Stimulated activated naive CD8-positive, alpha-beta T cell treated with anti-CD3 and anti-CD28 coated beads, Interleukin-15, Interleukin-2, amounts not matched to agents 100 ng/mL and 50 ng/mL, for 24 hours (primary cell): ENCODE measurements around the gene AKAP9.
"Not testable (repeated sequence)": the region's sequence is repeated elsewhere in the genome, so short reads cannot be mapped to it uniquely, and the experiment has no call there.

Experiments
- H3K27ac Mint-ChIP-seq: one replicate; pipeline ENCODE4 v1.8.0; 2021; ENCODE audit warnings: mild to moderate bottlenecking, mixed read lengths
- H3K27me3 Mint-ChIP-seq: one replicate; pipeline ENCODE4 v1.8.0; 2021; ENCODE audit warnings: mixed read lengths
- H3K36me3 Mint-ChIP-seq: one replicate; pipeline ENCODE4 v1.8.0; 2021; ENCODE audit warnings: low read depth, mixed read lengths
- H3K4me1 Mint-ChIP-seq: one replicate; pipeline ENCODE4 v1.8.0; 2021; ENCODE audit warnings: low read depth, mixed read lengths
- H3K4me3 Mint-ChIP-seq: one replicate; pipeline ENCODE4 v1.8.0; 2021; ENCODE audit warnings: mild to moderate bottlenecking, mixed read lengths
- H3K9me3 Mint-ChIP-seq: one replicate; pipeline ENCODE4 v1.8.0; 2021; ENCODE audit warnings: mixed read lengths

The AKAP9 gene

DNA sequence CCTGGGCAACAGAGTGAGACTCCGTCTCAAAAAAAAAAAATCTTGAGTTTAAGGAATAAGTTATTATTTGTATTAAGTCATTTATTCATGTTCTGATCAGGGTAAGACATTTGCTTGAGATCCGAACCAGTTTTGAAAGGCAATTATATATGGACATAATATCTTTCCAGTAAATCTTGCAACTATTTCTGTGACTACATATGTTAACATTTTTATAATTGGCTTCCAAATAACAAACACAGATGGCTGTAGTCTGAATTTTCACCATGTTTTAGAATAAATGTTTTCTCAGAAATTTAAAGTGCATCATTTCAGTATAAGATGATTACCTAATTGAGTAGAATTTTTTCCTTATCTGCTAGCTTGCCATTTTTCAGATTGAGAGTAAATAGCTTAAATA is 21.2 kb downstream of the AKAP9 start:
- Mint-ChIP-seq H3K27ac (no peak overlapping the region), H3K9me3 (peaks cover 7% of the 10 kb centered on the region), H3K4me3 (no peak overlapping the region), H3K27me3 (no peaks in the 10 kb centered on the region), H3K36me3 (peaks cover 9% of the 10 kb centered on the region), H3K4me1 (peaks cover 7% of the 10 kb centered on the region)

DNA sequence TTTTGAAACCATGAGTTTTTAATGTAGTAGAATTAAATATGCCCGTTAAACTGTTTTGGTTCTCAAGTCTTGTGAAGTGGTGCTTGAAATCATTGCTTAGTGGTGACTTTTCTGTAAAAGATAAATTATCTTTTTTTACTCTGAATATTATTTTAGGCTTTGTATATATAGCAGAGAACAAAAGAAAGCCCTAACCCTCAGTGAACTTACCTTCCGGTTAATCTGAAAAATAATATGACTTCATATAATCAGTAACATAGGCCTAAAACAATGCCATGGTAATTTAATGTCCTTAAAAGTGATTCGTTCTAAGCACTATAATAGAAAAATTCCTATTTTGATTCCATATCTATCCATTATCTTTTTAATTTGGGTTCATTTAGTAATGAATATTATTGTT is 21.8 kb downstream of the AKAP9 start:
- Mint-ChIP-seq H3K36me3 (peaks cover 9% of the 10 kb centered on the region), H3K27me3 (no peaks in the 10 kb centered on the region), H3K4me1 (peaks cover 12% of the 10 kb centered on the region), H3K9me3 (peaks cover 7% of the 10 kb centered on the region), H3K27ac (no peak overlapping the region), H3K4me3 (no peak overlapping the region)

DNA sequence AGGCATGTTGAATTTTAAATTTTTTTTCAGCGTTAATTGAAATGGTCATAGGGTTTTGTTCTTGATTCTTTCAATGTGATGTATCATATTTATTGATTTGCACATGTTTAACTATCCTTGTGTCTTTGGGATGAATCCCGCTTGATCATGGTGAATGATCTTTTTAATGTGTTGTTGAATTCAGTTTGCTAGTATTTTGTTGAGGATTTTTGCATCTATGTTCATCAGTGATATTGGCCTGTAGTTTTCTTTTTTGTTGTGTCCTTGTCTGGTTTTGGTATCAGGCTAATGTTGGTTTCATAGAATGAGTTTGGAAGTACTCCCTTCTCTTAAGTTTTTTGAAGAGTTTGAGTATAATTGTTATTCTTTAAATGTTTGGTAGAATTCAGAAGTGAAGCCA is 26.9 kb downstream of the AKAP9 start:
- not testable (repeated sequence) for H3K9me3 Mint-ChIP-seq, H3K27ac Mint-ChIP-seq, H3K36me3 Mint-ChIP-seq, H3K4me3 Mint-ChIP-seq, H3K27me3 Mint-ChIP-seq
- H3K4me1 Mint-ChIP-seq: peaks cover 40% of the 10 kb centered on the region

DNA sequence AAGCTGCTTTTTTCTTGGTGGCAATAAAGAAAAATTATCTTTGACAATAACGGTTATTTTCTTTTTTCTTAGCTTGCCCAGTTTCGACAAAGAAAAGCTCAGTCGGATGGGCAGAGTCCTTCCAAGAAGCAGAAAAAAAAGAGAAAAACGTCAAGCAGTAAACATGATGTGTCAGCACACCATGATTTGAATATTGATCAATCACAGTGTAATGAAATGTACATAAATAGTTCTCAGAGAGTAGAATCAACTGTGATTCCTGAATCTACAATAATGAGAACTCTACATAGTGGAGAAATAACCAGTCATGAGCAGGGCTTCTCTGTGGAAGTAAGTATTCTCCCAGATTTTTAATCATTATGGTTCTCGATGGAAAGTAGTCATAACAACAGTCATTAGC is 33.0 kb downstream of the AKAP9 start:
- Mint-ChIP-seq H3K27ac (no peak overlapping the region), H3K4me1 (peaks cover 16% of the 10 kb centered on the region)

DNA sequence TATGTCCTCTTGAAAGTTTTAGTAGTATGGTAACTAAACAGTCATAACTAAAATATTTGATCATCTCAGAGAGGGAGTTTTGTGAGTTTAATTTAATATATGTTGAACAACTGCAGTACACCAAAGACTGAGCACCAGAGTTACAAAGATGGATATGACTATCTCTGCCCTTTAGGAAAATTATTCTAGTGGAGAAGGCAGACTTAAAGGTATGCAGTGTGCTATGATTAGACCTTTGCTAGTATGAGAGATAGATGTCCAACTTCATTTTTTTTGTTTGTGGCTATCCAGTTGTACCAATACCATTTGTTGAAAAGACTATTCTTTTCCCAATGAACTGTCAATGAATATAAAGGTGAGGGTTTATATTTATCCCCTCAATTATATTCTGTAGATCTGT is 33.4 kb downstream of the AKAP9 start:
- no peaks in the 10 kb centered on the region for H3K27me3 Mint-ChIP-seq
- H3K9me3 Mint-ChIP-seq: no peaks in the 10 kb centered on the region
- H3K27ac Mint-ChIP-seq: no peak overlapping the region
- H3K36me3 Mint-ChIP-seq: peaks cover 13% of the 10 kb centered on the region
- H3K4me3 Mint-ChIP-seq: no peak overlapping the region
- peaks cover 15% of the 10 kb centered on the region for H3K4me1 Mint-ChIP-seq

More for the DNA sequence above, 33.0 kb downstream of the AKAP9 start:
- Mint-ChIP-seq H3K27me3 (no peaks in the 10 kb centered on the region), H3K4me3 (no peak overlapping the region), H3K36me3 (peaks cover 13% of the 10 kb centered on the region), H3K9me3 (no peaks in the 10 kb centered on the region)

DNA sequence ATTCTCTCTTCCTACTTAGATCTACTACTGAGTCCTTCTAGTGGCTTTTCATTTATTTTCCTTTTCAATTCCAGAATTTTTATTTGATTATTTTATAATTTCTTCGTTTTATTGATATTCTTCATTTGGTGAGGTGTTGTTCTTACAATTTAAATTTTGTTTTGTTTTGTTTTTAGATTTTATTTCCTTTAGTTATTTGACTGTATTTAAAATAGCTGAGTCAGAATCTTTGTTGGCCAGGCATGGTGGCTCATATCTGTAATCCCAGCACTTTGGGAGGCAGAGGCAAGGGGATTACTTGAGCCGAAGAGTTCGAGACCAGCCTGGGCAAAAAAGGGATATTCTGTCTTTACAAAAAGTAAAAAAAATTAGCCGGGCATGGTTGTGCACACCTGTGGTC is 36.1 kb downstream of the AKAP9 start:
- H3K4me1 Mint-ChIP-seq: no peaks in the 10 kb centered on the region
- no peaks in the 10 kb centered on the region for H3K9me3 Mint-ChIP-seq
- no peak overlapping the region for H3K4me3 Mint-ChIP-seq
- H3K27ac Mint-ChIP-seq: no peak overlapping the region
- H3K36me3 Mint-ChIP-seq: peaks cover 21% of the 10 kb centered on the region
- H3K27me3 Mint-ChIP-seq: no peaks in the 10 kb centered on the region

DNA sequence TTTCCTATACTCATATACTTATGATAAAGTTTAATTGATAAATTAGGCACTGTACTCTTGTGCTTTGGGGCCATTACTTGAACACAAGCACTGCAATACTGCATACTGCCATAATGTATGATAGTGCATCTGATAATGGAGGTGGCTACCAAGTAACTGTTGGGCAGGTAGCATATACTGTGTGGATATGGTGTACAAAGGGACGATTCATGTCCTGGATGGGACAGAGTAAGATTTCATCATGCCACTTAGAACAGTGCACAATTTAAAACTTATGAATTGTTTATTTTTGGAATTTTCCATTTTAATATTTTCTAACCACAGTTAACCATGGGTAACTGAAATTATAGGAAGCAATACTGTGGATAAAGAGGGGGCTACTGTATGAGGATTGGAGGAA is 38.9 kb downstream of the AKAP9 start:
- Mint-ChIP-seq H3K27ac (no peak overlapping the region), H3K4me1 (peaks cover 4% of the 10 kb centered on the region), H3K27me3 (no peaks in the 10 kb centered on the region), H3K36me3 (peaks cover 31% of the 10 kb centered on the region), H3K9me3 (no peaks in the 10 kb centered on the region), H3K4me3 (no peak overlapping the region)

DNA sequence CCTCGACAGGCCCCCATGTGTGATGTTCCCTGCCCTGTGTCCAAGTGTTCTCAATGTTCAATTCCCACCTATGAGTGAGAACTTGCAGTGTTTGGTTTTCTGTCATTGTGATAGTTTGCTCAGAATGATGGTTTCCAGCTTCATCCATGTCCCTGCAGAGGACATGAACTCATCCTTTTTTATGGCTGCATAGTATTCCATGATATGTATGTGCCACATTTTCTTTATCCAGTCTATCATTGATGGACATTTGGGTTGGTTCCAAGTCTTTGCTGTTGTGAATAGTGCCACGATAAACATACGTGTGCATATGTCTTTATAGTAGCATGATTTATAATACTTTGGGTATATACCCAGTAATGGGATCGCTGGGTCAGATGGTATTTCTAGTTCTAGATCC is 41.7 kb downstream of the AKAP9 start:
- peaks cover 36% of the 10 kb centered on the region for H3K36me3 Mint-ChIP-seq
- H3K4me1 Mint-ChIP-seq, H3K4me3 Mint-ChIP-seq, H3K27me3 Mint-ChIP-seq, H3K27ac Mint-ChIP-seq, H3K9me3 Mint-ChIP-seq: not testable (repeated sequence)

DNA sequence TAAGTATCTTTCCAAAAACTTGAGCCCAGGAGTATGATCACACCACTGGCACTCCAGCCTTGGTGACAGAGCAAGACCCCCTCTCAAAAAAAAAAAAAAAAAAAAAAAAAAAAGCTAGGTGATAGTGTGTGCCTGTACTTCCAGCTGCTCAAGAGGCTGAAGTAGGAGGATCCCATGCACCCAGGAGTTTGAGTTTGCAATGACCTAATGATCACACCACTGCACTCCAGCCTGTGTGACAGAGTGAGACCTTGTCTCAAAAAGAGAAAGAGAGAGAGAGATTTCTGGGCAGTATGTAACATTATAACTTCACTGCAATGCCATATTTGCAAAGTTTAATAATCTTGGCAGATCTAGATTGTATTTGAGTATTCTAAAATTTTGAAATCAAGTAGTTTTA is 47.6 kb downstream of the AKAP9 start:
- H3K4me3 Mint-ChIP-seq: no peak overlapping the region
- no peaks in the 10 kb centered on the region for H3K9me3 Mint-ChIP-seq
- no peaks in the 10 kb centered on the region for H3K27me3 Mint-ChIP-seq
- H3K36me3 Mint-ChIP-seq: peaks cover 22% of the 10 kb centered on the region
- H3K4me1 Mint-ChIP-seq: peaks cover 4% of the 10 kb centered on the region
- H3K27ac Mint-ChIP-seq: no peak overlapping the region

DNA sequence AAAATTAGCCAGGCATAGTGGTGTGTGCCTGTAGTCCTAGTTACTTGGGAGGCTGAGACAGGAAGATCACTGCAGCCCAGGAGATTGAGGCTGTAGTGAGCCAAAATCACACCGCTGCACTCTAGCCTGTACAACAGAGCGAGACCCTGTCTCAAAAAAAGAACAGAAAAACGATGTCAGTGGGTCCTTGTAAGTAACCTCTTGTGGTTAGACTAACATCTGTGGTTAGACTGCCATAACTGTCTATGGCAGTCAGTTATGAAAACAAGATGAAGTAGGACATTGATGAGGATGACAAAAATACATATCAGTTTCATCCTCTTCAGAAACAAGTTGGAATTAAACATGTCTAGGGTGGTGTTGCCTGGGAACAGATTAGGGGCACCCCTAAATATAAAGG is 53.3 kb downstream of the AKAP9 start:
- no peak overlapping the region for H3K27ac Mint-ChIP-seq
- no peak overlapping the region for H3K4me3 Mint-ChIP-seq
- H3K27me3 Mint-ChIP-seq: no peaks in the 10 kb centered on the region
- H3K9me3 Mint-ChIP-seq: no peaks in the 10 kb centered on the region
- H3K4me1 Mint-ChIP-seq: no peaks in the 10 kb centered on the region
- peaks cover 51% of the 10 kb centered on the region for H3K36me3 Mint-ChIP-seq

DNA sequence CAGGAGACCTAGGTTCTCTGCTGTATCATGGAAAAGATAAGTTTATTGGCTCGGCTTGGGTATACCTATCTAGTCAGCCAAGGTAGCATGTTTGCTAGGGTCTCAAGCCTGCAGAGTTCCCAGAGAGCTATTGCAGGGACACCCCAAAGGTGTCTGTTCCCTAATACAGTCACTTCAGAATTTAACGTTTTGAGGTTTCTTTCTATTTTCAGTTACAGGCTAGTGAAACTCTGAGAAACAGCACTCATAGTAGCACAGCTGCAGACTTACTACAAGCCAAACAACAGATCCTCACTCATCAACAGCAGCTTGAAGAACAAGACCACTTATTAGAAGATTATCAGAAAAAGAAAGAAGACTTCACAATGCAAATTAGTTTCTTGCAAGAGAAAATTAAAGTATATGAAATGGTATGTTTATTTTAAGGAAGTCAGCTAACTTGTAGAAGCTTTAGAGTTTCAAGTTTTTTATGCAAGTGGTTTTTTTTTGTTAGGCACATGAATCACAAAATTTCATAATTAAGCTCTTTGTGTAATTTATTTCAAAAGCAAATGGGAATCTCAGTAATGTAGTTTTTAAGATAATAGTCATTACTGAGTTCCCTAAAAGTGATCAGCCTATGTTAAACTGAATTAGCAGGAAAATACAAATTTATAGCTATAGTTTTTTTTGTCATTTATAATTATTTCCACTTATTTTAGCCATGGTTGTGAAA is 54.9 kb downstream of the AKAP9 start:
- H3K4me3 Mint-ChIP-seq: no peak overlapping the region
- no peaks in the 10 kb centered on the region for H3K4me1 Mint-ChIP-seq
- no peaks in the 10 kb centered on the region for H3K9me3 Mint-ChIP-seq
- H3K27me3 Mint-ChIP-seq: no peaks in the 10 kb centered on the region
- H3K27ac Mint-ChIP-seq: no peak overlapping the region
- H3K36me3 Mint-ChIP-seq: peaks cover 58% of the 10 kb centered on the region

DNA sequence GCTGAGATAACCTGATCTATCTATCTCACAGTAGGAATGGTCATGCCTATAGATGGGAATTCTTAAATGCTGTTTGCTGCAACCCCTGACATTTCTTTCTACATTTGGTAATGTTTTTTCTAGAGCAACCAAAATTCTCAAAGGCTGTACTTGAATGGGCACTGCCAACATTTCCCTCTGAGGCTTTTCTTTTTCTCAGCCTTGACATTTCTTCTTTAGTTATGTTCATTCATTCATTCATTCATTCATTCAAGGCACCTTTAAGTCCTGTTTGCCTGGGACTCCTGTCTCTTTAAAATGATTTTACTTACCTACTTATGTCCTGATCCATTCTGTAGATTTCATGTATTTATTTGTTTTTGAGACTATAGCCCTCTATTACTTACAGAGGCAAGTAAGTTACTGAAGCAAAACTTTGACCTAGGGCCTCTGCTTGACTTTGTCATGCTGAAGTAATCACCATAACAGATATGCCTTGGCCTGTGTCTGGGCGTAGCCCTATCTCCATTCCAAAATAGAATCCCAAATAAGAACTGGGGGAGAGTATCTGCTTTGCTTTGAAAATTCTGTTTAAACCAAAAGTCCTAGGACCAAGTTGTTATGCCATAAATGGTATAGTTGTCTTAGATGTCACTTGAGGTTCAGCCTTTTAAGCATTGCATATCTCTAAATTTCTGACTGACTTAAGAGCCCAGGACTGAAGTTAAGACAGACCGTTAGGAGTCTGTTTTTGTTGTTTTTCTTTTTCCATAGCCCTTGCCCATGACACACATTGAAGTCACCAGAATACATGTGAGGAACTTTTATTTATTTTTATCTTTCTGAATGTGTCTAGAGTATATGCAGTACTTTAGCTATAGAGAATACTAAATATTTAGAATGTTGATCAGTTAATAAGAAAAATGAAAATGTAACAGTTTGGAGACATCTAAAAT is 59.2 kb downstream of the AKAP9 start:
- Mint-ChIP-seq H3K9me3 (no peaks in the 10 kb centered on the region), H3K27me3 (no peaks in the 10 kb centered on the region), H3K4me1 (no peaks in the 10 kb centered on the region), H3K4me3 (no peak overlapping the region), H3K36me3 (peaks cover 73% of the 10 kb centered on the region), H3K27ac (no peak overlapping the region)

DNA sequence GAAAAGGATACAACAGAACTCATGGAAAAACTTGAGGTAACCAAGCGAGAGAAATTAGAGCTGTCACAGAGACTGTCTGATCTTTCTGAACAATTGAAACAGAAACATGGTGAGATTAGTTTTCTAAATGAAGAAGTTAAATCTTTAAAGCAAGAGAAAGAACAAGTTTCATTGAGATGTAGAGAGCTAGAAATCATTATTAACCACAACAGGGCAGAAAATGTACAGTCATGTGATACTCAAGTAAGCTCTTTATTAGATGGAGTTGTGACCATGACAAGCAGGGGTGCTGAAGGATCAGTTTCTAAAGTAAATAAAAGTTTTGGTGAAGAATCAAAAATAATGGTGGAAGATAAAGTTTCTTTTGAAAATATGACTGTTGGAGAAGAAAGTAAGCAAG is 62.1 kb downstream of the AKAP9 start:
- Mint-ChIP-seq H3K4me1 (no peaks in the 10 kb centered on the region), H3K27me3 (no peaks in the 10 kb centered on the region), H3K27ac (no peak overlapping the region), H3K9me3 (no peaks in the 10 kb centered on the region), H3K36me3 (peaks cover 64% of the 10 kb centered on the region), H3K4me3 (no peak overlapping the region)

DNA sequence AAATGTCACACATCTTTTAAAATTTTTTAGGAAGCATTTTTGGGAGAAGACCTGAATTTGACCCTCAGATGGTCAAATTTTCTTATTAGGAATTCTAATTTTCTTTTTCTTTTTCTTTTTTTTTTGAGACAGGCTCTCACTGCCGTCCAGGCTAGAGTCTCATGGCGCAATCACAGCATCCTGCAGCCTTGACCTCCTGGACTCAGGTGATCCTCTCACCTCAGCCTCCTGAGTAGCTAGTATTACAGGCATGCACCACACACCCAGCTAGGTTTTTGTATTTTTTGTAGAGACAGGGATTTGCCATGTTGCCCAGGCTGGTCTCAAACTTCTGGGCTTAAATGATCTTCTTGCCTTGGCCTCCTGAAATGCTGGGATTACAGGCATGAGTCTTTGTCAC is 65.4 kb downstream of the AKAP9 start:
- H3K27ac Mint-ChIP-seq: no peak overlapping the region
- H3K36me3 Mint-ChIP-seq: peaks cover 57% of the 10 kb centered on the region
- no peaks in the 10 kb centered on the region for H3K4me1 Mint-ChIP-seq

DNA sequence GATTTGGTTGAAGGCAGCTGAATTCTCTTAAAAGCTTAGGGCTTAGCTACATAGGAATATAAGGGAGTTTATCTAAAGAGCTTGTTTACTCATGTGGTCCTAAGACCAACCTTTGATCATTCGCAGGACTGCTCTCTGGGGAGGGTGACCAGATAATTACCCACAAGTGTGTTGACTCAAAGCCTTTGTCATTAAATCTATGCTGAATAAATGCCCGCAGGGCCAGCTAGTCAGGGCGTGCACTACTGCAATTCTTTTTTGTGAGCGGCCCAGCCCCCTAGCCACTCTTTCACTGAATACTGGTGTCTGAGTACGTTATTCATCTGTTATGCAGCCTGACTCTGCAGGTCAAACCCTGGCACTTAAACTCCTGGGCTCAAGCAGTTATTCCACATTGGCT is 69.6 kb downstream of the AKAP9 start:
- Mint-ChIP-seq H3K27ac (no peak overlapping the region), H3K4me1 (no peaks in the 10 kb centered on the region), H3K36me3 (peaks cover 57% of the 10 kb centered on the region)

More for the DNA sequence above, 65.4 kb downstream of the AKAP9 start:
- Mint-ChIP-seq H3K9me3 (no peaks in the 10 kb centered on the region), H3K27me3 (no peaks in the 10 kb centered on the region), H3K4me3 (no peak overlapping the region)

More for the DNA sequence above, 69.6 kb downstream of the AKAP9 start:
- H3K4me3 Mint-ChIP-seq: no peak overlapping the region
- H3K9me3 Mint-ChIP-seq: no peaks in the 10 kb centered on the region
- no peaks in the 10 kb centered on the region for H3K27me3 Mint-ChIP-seq
